Raji (cell line): ENCODE results near the gene SORCS2.

Source experiments
- POLR2A ChIP-seq: IDR thresholded peaks from 2 replicates; pipeline ENCODE4 v1.6.1; 2011; ENCODE audit warnings: low read depth, low read length, control low read depth; ENCODE audit not compliant: insufficient read depth

The SORCS2 gene

DNA sequence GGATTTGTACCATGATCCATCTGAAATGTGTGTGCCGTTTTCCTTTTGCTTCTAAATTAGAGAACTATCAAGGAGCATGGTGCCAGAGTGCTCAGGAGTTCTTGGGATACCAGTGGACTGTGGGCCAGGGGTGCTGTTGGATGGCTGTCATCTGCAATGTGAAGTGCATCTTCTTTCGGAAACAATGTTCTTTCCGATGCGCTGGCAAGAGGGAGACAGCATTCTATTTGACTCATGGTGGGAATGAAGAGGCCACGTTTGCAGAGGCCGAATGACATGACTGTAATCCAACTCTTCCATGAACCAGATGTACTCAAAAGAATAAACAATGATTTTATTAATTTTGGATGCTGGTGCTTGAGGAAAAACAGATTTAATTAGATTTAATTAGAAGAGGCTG, 45.5 kb downstream of the SORCS2 start:
- TF ChIP-seq POLR2A = no peak

DNA sequence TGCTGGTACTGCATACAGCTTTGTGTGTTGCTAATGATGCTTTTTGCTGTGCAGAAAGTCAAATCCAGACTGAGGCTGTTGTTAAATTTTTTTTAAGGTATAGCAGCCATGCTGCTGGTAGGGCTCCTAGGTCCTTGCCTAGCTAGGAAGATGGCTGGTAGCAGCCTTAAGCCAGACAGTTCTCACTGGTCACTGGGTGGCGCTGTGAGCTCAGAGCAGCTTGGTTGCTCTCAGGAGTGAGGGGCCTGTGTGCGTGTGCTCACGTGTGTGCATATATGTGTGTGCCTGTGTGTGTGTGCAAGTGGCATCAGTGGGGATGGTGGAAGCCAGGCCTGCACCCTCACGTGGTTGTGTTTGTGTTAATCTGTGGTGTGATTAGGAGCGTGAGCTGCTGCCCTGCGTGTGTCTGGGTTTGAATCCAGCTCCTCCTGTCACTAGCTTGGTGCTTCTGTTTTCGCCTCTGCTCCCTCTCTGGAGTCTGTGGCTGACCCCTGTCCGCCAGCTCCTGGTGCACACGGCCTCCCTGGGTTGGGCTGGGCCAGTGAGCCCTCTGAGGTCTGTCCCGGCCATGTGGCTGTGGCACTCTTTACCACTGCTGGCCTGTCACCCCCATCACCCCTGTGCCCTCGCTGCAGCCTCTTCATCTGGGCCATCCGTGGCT, 46.1 kb downstream of the SORCS2 start:
- TF ChIP-seq POLR2A = no peak

DNA sequence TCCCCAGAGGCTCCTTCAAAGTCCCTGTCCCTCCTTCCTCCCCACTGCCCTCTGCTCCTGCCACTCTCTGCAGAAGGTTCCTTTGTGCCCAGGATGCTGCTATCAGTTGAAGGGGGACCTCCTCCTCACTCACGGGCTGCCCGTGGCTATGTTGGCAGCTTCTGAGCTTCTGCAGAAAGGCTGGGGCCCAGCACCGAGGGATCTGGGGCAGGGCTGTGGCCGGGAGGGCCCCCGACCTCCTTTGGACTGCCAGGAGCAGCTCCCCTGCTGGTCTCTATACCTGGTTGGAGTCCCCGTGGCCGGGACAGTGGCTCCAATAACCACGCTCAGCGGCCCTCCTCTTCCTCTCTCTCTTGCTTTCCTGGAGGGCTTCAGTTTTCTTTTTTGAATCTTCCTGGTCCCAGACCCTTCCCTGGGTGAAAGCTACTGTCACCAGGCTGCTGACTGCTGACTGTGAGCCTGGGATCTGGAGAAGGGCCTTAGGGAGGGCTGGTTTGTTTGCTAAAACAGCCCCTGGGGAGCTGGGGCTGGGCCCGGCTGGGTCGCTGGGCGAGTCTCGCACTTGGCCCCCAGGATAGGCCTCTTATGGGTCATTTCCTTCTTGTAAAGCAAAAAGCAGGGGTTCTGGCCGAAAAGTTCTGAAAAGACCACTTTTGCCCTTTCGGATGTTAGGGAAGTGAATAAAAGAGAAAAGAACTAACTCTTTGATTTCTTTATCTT, 46.9 kb downstream of the SORCS2 start:
- TF ChIP-seq POLR2A = no peak

DNA sequence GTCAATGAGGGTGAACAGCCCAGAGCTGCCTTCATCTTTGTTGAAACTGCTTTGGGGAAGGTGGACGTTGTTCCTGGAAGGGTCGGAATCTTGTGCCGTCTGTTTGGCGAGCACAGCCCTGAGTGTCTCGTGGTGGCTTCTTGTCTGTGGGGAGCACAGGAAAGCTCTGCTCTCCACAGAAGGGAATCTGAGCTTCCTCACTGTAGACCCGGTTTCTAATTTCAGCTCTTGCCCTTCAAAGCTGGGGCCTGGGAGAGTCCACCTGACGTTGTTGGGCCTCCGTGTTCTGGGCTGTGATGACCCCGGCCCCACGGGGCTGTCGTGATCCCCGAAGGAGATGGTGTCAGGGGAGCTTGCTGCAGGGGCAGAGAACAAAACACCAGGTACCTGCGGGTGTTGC, 47.5 kb downstream of the SORCS2 start:
- TF ChIP-seq POLR2A = no peak

DNA sequence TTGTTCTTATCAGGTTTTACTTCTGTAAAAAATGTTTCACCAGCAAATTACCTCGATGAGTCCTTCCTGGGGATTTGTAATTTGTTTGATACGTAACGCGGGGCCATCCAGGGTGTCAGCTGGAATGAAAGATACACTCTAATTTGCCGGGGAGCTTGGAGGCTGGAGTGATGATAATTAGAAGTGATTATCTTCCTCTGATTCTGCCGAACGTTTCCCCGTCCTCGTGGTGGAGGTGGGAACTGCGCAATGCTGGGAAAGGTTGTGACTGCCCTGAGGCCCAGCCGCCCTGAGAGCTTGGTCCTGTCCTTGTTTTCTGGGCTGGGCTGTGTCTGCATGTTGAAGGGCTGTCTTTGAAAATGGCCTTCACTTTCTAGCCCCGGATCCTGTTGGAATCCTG, 48.0 kb downstream of the SORCS2 start:
- no peak for TF ChIP-seq POLR2A

DNA sequence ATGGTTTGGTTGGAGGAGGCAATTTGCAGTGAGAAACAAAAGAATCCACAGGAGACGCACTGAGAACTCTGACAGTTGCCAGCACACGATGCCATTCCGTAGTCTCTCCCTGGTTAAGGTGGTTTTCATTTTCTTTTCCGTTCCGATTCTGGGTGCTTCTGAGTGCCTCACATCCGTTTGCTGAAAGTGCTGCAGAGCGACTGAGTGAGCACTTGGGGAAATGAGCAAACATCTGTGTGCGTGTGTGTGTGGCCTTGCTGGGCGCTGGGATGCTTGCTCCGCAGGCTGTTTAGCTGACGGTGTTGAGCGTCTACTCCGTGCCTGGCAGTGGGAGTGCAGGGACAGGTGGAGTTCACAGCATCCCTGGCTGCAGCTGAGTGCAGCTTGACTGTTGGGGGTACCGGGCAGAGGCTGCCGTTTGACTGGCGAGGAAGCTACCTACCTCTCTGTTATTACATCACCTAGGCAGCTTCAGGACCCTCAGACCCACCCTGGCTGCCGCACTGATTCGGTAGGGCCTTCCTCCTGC, 49.3 kb downstream of the SORCS2 start:
- TF ChIP-seq POLR2A = no peak

DNA sequence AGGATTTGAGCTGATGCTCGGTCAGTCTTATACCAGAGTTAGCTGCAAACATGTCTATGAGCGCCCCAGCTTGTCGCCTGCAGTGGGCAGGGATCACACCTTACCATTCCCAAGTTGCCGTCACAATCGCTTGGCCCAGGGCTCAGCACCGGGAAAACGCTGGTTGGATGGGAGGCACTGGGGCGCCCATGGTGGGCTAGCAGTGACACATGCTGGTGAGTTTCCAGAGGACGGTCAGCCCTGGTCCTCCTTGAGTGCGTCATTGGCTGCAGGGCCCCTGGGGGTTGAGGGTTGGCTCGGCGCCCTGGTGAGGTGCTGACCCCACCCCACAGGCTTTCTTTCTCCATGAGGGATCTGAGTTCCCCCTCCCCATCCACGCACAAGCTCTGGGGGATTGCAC, 50.4 kb downstream of the SORCS2 start:
- TF ChIP-seq POLR2A = no peak

DNA sequence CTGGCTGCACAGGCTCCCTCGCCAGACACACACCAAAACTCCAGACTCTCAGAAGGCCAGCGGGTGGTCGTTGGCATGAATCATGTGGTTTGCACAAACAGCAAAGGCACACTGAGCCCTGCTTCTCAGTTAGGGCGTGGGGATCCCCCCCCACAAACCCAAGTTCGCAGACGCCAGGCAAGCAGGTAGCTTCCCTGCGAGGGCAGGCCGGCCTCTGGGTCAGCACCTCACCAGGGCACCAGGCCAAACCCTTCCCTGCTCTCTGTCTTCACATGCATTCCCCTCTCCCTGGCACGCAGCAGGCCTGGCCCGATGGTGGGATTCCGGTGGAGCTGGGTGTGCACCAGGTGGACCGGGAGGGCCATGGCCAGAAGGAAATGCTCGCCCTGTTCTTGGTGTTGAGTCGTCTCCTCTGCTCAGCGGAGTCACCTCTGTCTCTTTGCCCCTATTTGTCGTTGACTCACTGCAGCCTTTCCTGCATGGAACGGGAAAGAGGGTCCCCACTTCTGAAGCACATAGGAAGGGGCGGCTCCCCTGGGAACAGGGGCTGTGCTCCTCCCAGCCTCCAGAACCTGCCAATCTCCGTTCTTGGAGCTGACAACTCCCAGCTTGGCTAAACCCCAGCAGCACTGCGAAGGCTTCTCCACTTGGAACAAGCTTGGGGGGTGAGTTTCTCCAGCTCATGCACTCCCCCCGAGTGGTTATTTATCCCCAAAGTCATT, 51.4 kb downstream of the SORCS2 start:
- TF ChIP-seq POLR2A = no peak

DNA sequence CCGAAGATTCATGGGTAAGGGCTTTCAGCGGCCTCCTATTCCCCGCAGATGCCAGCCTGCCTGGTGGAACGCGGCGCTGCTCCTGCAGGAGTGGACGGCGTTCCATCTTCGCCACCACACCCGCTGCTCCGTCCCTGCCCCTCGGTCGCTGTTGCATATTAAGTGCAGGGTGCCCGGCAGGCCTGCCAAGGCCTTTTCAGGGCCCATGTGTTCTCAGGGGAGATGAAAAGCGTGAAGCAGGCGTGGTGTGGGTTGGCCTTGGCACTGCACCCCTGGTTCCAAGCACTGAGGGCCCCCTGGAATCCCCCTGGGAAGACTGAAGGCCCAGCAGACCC, 52.0 kb downstream of the SORCS2 start:
- TF ChIP-seq POLR2A = no peak

DNA sequence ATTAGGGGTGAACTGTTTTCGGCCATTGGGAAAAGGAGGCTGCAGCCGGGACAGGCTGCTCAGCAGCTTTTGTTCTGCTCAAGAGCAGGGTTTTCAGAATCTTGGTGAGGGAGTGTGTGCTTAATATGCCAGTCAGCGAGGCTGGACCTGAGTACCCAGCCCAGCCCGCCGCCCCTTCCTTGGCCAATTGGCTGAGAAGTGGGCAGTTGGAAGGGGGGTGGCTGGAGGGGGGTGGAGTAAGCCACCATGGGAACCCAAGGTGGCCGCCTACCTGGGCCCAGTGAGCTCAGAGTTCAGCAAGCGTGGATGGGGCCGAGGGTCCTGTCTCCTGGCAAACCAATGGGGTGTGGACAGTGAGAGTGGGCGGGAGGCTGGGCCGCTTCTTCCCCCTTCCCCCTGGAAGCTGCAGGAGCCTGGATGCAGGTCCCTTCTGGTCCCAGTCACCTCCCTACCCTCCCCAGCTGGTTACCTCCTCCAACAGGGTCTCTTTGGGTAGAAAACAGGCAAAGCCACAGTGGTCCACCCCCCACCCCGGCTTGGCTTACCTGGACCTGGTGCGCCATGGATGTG, 52.5 kb downstream of the SORCS2 start:
- no peak for TF ChIP-seq POLR2A

DNA sequence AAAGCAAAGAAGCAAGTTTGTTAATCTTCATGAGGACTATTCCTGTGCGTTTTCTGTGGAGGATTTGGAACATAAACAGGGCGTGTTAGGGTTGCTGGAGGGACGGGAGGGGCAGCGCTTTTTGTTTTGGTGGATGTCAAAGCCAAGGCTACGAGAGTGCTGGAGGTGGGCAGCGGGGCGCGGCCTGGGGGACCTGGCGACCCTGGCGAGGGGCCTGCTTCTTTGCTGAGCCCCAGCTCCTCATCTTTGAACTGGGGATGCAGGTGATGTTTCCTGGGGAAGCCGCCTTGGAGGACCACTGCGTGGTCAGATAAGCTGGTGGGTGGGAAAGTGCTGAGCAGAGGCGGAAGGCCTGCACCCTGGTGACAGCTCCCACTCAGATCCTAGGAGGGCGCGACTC, 55.2 kb downstream of the SORCS2 start:
- no peak for TF ChIP-seq POLR2A

DNA sequence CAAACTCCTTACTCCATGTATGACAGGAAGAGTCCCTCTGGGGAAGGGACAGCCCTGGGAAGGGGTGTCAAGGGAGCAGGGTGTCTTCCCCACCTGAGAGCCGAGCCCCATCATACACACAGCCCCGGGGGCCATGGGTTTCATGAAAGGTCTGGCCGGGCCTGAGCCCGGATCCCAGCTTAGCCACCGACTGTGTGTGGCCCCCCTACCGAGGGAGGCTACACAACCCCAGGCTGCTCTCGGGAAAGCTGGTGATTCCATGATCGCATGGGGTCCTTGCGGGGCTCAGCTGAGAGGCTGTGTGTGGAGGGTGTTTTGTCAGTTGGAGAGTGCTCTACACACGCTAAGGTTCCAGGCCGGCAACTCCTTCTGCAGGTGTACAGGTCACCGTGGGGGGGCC, 55.6 kb downstream of the SORCS2 start:
- TF ChIP-seq POLR2A = no peak

DNA sequence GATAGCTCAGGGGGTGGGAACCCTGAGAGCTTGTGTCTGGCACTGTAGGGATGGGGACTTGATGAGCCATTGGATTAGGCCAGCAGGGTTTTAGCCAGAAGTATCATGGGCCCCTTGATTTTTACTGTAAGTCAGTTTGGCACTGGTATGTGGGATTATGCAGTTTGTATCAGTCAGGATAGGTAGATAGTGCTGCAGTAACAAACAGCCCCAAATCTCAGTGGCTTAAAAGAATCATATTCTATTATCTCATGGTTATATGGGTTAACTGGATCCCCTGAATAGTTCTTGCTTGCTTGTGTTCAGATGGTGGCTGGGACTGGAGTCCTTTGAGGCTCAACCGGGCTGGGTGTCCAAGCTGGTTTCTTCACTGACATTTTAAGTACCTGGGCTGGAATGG, 56.5 kb downstream of the SORCS2 start:
- no peak for TF ChIP-seq POLR2A

DNA sequence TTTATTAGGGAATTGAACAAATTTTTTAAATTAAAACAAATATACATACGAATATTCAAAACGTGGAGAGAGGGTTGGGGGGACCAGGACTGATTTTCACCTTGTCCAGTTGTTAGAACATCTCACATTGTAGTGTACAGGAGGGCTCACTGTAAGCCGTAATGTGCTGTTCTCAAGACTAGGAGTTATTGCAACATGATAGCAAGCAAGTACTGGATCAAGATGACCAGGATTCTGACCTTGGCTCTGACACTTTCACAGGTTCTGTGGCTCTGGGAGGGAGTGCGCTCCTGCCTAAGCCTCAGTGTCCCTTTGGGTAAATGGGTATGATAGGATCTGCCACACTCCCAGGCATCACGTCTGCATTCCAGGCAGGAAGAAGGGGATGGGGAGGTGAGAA, 59.0 kb downstream of the SORCS2 start:
- TF ChIP-seq POLR2A = no peak

DNA sequence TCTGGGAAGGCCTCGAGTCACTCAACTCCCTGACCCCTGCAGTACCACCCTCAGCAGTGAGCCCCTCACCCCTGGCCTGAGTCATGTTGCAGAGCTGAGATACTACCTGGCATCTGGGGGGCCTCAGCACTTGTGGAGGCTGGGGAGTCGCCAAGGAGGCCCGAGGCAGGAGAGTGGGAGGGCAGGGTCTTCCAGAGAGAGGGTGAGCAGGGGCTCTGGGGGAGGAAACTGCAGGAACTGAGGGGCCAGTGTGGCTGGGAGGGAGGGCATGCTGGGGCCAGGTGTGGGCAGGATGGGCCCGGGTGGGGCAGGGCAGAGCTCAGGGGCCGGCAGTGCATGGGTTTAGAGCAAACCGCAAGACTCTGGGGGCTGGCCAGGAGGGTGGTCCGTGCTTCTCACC, 59.7 kb downstream of the SORCS2 start:
- no peak for TF ChIP-seq POLR2A

DNA sequence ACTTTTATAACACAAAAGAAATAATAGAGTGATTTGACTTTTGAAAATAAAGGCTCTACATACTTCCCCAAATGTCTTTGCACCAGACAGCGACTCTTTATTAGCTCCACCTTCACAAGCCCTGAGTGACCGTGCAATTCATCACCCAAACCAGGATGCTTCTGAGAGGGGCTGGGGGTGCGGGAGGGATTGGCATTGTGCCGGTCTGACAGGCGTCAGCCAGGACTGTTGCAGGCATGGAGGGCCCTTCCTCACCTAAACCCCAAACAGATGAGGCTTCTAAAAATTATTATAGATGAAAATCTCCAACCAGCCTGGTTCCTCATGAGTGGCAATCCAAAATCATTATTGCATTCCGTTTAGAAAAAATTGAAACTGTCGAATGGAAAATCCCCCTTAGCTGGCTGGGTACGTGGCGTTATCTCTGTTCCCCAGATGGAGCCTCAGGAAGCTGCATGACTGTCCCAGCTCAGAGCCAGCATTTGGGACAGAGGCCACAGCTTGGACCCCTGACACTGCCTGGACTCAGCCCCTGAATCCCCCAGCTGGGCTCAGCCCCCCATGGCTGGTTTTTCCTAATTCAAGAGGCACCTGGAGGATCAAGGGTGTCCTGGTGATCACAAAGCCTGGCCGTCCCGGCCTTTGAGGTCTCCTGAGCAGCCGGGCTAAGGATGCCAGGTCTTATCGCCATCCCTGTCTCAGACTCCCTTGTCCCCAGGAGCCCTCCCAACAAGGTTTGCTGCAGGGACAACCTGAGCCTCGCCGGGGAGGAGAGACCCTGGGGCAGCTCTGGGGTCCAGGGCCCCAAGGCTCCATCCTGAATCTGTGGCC, 60.4 kb downstream of the SORCS2 start:
- no peak for TF ChIP-seq POLR2A

DNA sequence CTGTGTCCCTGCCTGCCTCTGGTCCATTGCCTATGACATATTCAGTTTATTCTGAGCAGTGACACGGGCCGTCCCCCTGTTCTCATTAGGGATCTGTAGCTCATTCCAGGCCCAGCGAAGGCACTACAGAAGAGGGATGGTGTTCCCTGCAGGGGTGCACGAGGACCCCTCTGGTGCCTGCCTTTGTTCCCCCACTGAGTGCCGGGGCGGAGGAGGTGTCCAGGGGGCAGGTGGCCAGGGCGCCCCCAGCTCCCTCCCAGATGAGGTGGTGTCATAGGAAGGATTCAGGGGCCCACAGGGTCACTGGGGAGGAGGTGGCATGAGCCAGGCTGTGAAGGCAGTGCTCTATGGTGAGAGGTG, 61.0 kb downstream of the SORCS2 start:
- no peak for TF ChIP-seq POLR2A
